Endodermal cell (in vitro differentiated cells): Measurements from ENCODE around the gene CD84. TPM values are rescaled to one million over a fixed set of nuclear protein-coding genes. Genes with fewer than 3 reads are reported as not detected.

ENCODE experiments used
- DNase-seq: peaks from one replicate; pipeline ENCODE4 v3.0.0-alpha.2; 2017
- H3K27ac ChIP-seq: 2 replicates; pipeline ENCODE4 v1.5.1; 2013; ENCODE audit warnings: mild to moderate bottlenecking, low read depth, low read length, moderate library complexity
- H3K27me3 ChIP-seq: 2 replicates; pipeline ENCODE4 v1.6.1; 2013; ENCODE audit warnings: mild to moderate bottlenecking, low read length, moderate library complexity; ENCODE audit not compliant: insufficient read depth, control insufficient read depth, poor library complexity, severe bottlenecking
- H3K36me3 ChIP-seq: 2 replicates; pipeline ENCODE4 v1.7.0; 2013; ENCODE audit warnings: mild to moderate bottlenecking, low read length, moderate library complexity; ENCODE audit not compliant: control insufficient read depth, insufficient read depth
- H3K4me1 ChIP-seq: one replicate; pipeline ENCODE4 v1.7.0; 2013; ENCODE audit warnings: low read length; ENCODE audit not compliant: control insufficient read depth, insufficient read depth
- H3K4me3 ChIP-seq: 2 replicates; pipeline ENCODE4 v1.5.1; 2013; ENCODE audit warnings: mild to moderate bottlenecking, low read length, moderate library complexity
- H3K9ac ChIP-seq: 2 replicates; pipeline ENCODE4 v1.6.1; 2013; ENCODE audit warnings: mild to moderate bottlenecking, low read length, moderate library complexity; ENCODE audit not compliant: poor library complexity, severe bottlenecking; ENCODE audit errors: extremely low read depth
- H3K9me3 ChIP-seq: 2 replicates; pipeline ENCODE4 v1.6.1; 2013; ENCODE audit warnings: mild to moderate bottlenecking, low read length, moderate library complexity; ENCODE audit not compliant: control insufficient read depth
- H3K27ac Mint-ChIP-seq: 2 replicates; pipeline ENCODE4 v1.8.0; 2020; ENCODE audit warnings: mixed read lengths
- H3K27me3 Mint-ChIP-seq: 2 replicates; pipeline ENCODE4 v1.8.0; 2021; ENCODE audit warnings: mild to moderate bottlenecking, mixed read lengths; ENCODE audit not compliant: insufficient read depth
- H3K36me3 Mint-ChIP-seq: 2 replicates; pipeline ENCODE4 v1.8.0; 2020; ENCODE audit warnings: low read depth, mixed read lengths
- H3K4me1 Mint-ChIP-seq: 2 replicates; pipeline ENCODE4 v1.8.0; 2020; ENCODE audit warnings: mixed read lengths
- H3K4me3 Mint-ChIP-seq: 2 replicates; pipeline ENCODE4 v1.8.0; 2020; ENCODE audit warnings: mild to moderate bottlenecking, moderate library complexity, mixed read lengths
- H3K9me3 Mint-ChIP-seq: 2 replicates; pipeline ENCODE4 v1.8.0; 2020; ENCODE audit warnings: mild to moderate bottlenecking, mixed read lengths
- WGBS, 2 experiments: methylation state at CpG; one replicate each; pipeline versions ENCODE4 v1.1.5 to v1.1.7; 2013; ENCODE audit warnings: missing lambda C conversion rate in 2 of 2, mixed read lengths in 1 of 2; ENCODE audit not compliant: insufficient coverage in 1 of 2, insufficient read length in 1 of 2; 5-methylcytosine and 5-hydroxymethylcytosine counted together
- total RNA-seq, 2 donors: library from RNA; stranded (reverse); fragmentation: NEBNext Ultra II Directional in 1 of 2; extraction: Animal tissue kit (Norgen Biotek cat#: 25700) in 1 of 2; gene quantifications; 2 replicates in 1 of 2; 3 replicates in 1 of 2; pipeline ENCODE4 v1.2.1, GENCODE V29; 2021
- TF ChIP-seq, protein P1 (sequence below): fragments of 200-600 bp; sonication (generic); conservative IDR thresholded peaks from 2 replicates; pipeline ENCODE4 v1.5.0; 2021; ENCODE audit warnings: antibody characterized with exemption, mild to moderate bottlenecking

CD84 gene
- total RNA-seq, 2 donors from 2014 or later = not detected

DNA sequence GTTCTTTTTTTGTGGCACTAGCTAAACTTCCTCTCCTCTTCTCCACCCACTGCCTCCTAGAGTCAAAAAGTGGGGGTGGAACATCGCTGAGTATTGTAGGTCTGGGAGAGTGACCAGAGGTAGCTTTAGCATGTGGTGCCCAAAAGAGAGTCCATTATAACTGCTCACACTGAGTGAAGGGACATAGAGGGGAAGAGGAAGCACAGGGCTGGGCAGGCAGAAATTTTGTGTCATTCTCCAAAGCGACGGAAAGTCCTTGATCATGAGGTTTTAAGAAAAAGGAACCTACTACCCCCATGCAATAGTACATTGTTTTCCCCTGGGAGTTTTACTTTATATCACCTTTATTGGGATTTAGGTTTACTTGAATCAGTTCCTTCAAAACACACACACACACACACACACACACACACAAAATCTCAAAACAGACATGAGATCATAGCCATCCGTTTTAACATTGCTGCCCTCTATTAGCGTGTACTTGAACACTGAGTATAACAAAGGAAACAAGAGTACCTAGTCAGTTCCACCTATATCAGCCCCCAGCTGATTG, 4.1 kb downstream of the CD84 start:
- Histone ChIP-seq H3K9me3 (no peaks in the 10 kb centered on the region), H3K4me3 (no peak overlapping the region), H3K36me3 (no peaks in the 10 kb centered on the region), H3K9ac (no peak overlapping the region), H3K27ac (no peak overlapping the region), H3K4me1 (no peaks in the 10 kb centered on the region), H3K27me3 (no peaks in the 10 kb centered on the region)
- DNase-seq = no peak
- TF ChIP-seq, protein P1, sequence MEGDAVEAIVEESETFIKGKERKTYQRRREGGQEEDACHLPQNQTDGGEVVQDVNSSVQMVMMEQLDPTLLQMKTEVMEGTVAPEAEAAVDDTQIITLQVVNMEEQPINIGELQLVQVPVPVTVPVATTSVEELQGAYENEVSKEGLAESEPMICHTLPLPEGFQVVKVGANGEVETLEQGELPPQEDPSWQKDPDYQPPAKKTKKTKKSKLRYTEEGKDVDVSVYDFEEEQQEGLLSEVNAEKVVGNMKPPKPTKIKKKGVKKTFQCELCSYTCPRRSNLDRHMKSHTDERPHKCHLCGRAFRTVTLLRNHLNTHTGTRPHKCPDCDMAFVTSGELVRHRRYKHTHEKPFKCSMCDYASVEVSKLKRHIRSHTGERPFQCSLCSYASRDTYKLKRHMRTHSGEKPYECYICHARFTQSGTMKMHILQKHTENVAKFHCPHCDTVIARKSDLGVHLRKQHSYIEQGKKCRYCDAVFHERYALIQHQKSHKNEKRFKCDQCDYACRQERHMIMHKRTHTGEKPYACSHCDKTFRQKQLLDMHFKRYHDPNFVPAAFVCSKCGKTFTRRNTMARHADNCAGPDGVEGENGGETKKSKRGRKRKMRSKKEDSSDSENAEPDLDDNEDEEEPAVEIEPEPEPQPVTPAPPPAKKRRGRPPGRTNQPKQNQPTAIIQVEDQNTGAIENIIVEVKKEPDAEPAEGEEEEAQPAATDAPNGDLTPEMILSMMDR = no peak
- no peaks in the 10 kb centered on the region for H3K4me1 Mint-ChIP-seq
- H3K27ac Mint-ChIP-seq = no peak overlapping the region
- WGBS, 2 experiments = 89 to 100% methylated on average over 3 to 5 of the region's 5 CpGs
- peaks cover 2% of the 10 kb centered on the region for H3K27me3 Mint-ChIP-seq
- H3K9me3 Mint-ChIP-seq = no peaks in the 10 kb centered on the region
- H3K36me3 Mint-ChIP-seq = no peaks in the 10 kb centered on the region
- H3K4me3 Mint-ChIP-seq = no peak overlapping the region

GRCh38 chr1:160570840-160571239, 8.5 kb downstream of the CD84 start:
- no peaks in the 10 kb centered on the region for H3K27me3 ChIP-seq
- no peak for DNase-seq
- H3K9ac ChIP-seq = no peak overlapping the region
- H3K36me3 ChIP-seq = no peaks in the 10 kb centered on the region
- peaks cover 7% of the 10 kb centered on the region for H3K4me1 ChIP-seq
- H3K9me3 ChIP-seq = no peaks in the 10 kb centered on the region
- 92 to 93% methylated on average over 3 of the region's 3 CpGs for WGBS, 2 experiments
- Mint-ChIP-seq H3K36me3 (no peaks in the 10 kb centered on the region), H3K27me3 (peaks cover 2% of the 10 kb centered on the region), H3K27ac (no peak overlapping the region), H3K4me1 (peaks cover 14% of the 10 kb centered on the region), H3K9me3 (no peaks in the 10 kb centered on the region), H3K4me3 (no peak overlapping the region)
- H3K4me3 ChIP-seq = no peak overlapping the region
- TF ChIP-seq, protein P1 = no peak
- H3K27ac ChIP-seq = no peak overlapping the region

GRCh38 chr1:160569806-160570205, 9.5 kb downstream of the CD84 start:
- H3K27me3 Mint-ChIP-seq = peaks cover 2% of the 10 kb centered on the region
- H3K36me3 ChIP-seq = no peaks in the 10 kb centered on the region
- no peaks in the 10 kb centered on the region for H3K9me3 Mint-ChIP-seq
- no peak overlapping the region for H3K4me3 Mint-ChIP-seq
- H3K27ac Mint-ChIP-seq = no peak overlapping the region
- peaks cover 14% of the 10 kb centered on the region for H3K4me1 Mint-ChIP-seq
- WGBS, 2 experiments = 100% methylated on average over 2 of the region's 2 CpGs
- peaks cover 7% of the 10 kb centered on the region for H3K4me1 ChIP-seq
- no peak overlapping the region for H3K4me3 ChIP-seq
- H3K27ac ChIP-seq = no peak overlapping the region
- H3K9me3 ChIP-seq = no peaks in the 10 kb centered on the region
- H3K36me3 Mint-ChIP-seq = no peaks in the 10 kb centered on the region
- DNase-seq = no peak
- no peaks in the 10 kb centered on the region for H3K27me3 ChIP-seq
- H3K9ac ChIP-seq = no peak overlapping the region
- TF ChIP-seq, protein P1 = no peak
